SK-N-SH (cell line): ENCODE results near the gene PIGW. TPM values are rescaled to one million over a fixed set of nuclear protein-coding genes. Genes with fewer than 3 reads are reported as not detected.
A peak's percentile ranks its signal among the peaks of the same experiment; 100 is the strongest.

ENCODE experiments used
- CTCF ChIA-PET: fragments of 300-600, 350-600 bp; formaldehyde crosslinking; extraction: SDS; loops from one replicate; lab custom pipeline; 2021; lab: Yijun Ruan, JAX
- POLR2A ChIA-PET: fragments of 350-600 bp; sonication (Branson Sonifier 250); formaldehyde crosslinking; extraction: SDS; loops from one replicate; lab custom pipeline; 2020; ENCODE audit warnings: antibody characterized with exemption, inconsistent platforms; lab: Yijun Ruan, JAX
- DNase-seq: peaks from one replicate; pipeline ENCODE4 v3.0.0; 2012
- H2AFZ ChIP-seq: fragments of 200-600 bp; sonication (generic); 2 replicates; pipeline ENCODE4 v1.8.1; 2016; ENCODE audit warnings: antibody characterized with exemption, mild to moderate bottlenecking, low read depth
- H3F3A ChIP-seq: fragments of 200-600 bp; sonication (generic); replicated peaks from 2 replicates; pipeline ENCODE3; 2016; ENCODE audit warnings: antibody characterized with exemption, mild to moderate bottlenecking; ENCODE audit not compliant: insufficient read depth
- H3K27ac ChIP-seq, 2 experiments: fragments of 200-500 bp in 1 of 2; fragments of 200-600 bp in 1 of 2; sonication (Bioruptor generic) in 1 of 2; sonication (generic), shearing (Covaris generic) in 1 of 2; 2 replicates each; pipeline versions ENCODE4 v1.5.1 to v1.6.1; 2014 to 2016; ENCODE audit warnings: low read depth in 2 of 2, inconsistent platforms in 1 of 2, low read length in 1 of 2, mild to moderate bottlenecking in 1 of 2, mixed read lengths in 1 of 2
- H3K27me3 ChIP-seq: fragments of 200-600 bp; sonication (generic), shearing (Covaris generic); 2 replicates; pipeline ENCODE4 v1.6.1; 2016; ENCODE audit warnings: mixed run types; ENCODE audit not compliant: insufficient read depth
- H3K36me3 ChIP-seq, 2 experiments: fragments of 200-500 bp in 1 of 2; fragments of 200-600 bp in 1 of 2; sonication (Bioruptor generic) in 1 of 2; sonication (generic) in 1 of 2; replicated peaks in 1 of 2; 2 replicates each; pipeline versions ENCODE3 to v1.5.1; 2014 to 2016; ENCODE audit warnings: low read length in 1 of 2, mild to moderate bottlenecking in 1 of 2; ENCODE audit not compliant: insufficient read depth in 2 of 2, control insufficient read depth in 1 of 2
- H3K4me1 ChIP-seq, 2 experiments: fragments of 200-500 bp in 1 of 2; fragments of 200-600 bp in 1 of 2; sonication (Bioruptor generic) in 1 of 2; sonication (generic), shearing (Covaris generic) in 1 of 2; 2 replicates each; pipeline versions ENCODE4 v1.5.1 to v1.6.1; 2014 to 2016; ENCODE audit warnings: low read depth in 1 of 2, low read length in 1 of 2, mixed run types in 1 of 2; ENCODE audit not compliant: insufficient read depth in 2 of 2, control insufficient read depth in 1 of 2
- H3K4me2 ChIP-seq: fragments of 200-600 bp; sonication (generic), shearing (Covaris generic); 2 replicates; pipeline ENCODE4 v1.6.1; 2017; ENCODE audit warnings: mixed run types
- H3K4me3 ChIP-seq, 2 experiments: fragments of 200-500 bp in 1 of 2; fragments of 200-600 bp in 1 of 2; sonication (Bioruptor generic) in 1 of 2; sonication (generic), shearing (Covaris generic) in 1 of 2; 2 replicates each; pipeline versions ENCODE4 v1.5.1 to v1.8.1; 2014 to 2016; ENCODE audit warnings: low read depth in 2 of 2, inconsistent platforms in 1 of 2, low read length in 1 of 2, mild to moderate bottlenecking in 1 of 2, mixed read lengths in 1 of 2, moderate library complexity in 1 of 2
- H3K79me2 ChIP-seq: fragments of 200-600 bp; sonication (generic); 2 replicates; pipeline ENCODE4 v1.8.1; 2017; ENCODE audit warnings: mild to moderate bottlenecking; ENCODE audit not compliant: insufficient read depth
- H3K9ac ChIP-seq: fragments of 200-600 bp; sonication (generic); 2 replicates; pipeline ENCODE4 v1.6.1; 2017; ENCODE audit warnings: mixed run types
- H3K9me2 ChIP-seq: fragments of 200-600 bp; sonication (generic); 2 replicates; pipeline ENCODE4 v1.6.1; 2017; ENCODE audit warnings: mixed run types
- H3K9me3 ChIP-seq: fragments of 200-600 bp; sonication (generic); 2 replicates; pipeline ENCODE4 v1.6.1; 2017; ENCODE audit warnings: mixed run types, mild to moderate bottlenecking, moderate library complexity
- H4K20me1 ChIP-seq: fragments of 200-600 bp; sonication (generic); 2 replicates; pipeline ENCODE4 v1.6.1; 2017; ENCODE audit warnings: mild to moderate bottlenecking, mixed run types; ENCODE audit not compliant: insufficient read depth
- CHD2 ChIP-seq: fragments of 150-350 bp; IDR thresholded peaks from 2 replicates; pipeline ENCODE4 v1.6.1; 2018; ENCODE audit warnings: low read length; ENCODE audit not compliant: partially characterized antibody
- CTCF ChIP-seq: fragments of 200-600 bp; sonication (generic); IDR thresholded peaks from 2 replicates; pipeline ENCODE4 v1.6.1; 2017; ENCODE audit warnings: antibody characterized with exemption, mild to moderate bottlenecking, moderate library complexity
- EP300 ChIP-seq, 2 experiments: IDR thresholded peaks; 2 replicates each; pipeline versions ENCODE4 v1.4.0 to v1.6.1; 2012; ENCODE audit warnings: borderline replicate concordance in 1 of 2, low read depth in 1 of 2, low read length in 1 of 2
- EZH2phosphoT487 ChIP-seq: fragments of 200-600 bp; sonication (generic); IDR thresholded peaks from 2 replicates; pipeline ENCODE4 v1.6.1; 2017; ENCODE audit warnings: low read depth, mixed run types, mild to moderate bottlenecking, antibody characterized with exemption, moderate library complexity, borderline replicate concordance
- FOXJ3 ChIP-seq: sonication (generic); formaldehyde crosslinking; IDR thresholded peaks from 2 replicates; pipeline ENCODE4 v1.5.1; 2020; ENCODE audit warnings: mild to moderate bottlenecking, missing genetic modification reagents
- GATA2 ChIP-seq: sonication (generic); formaldehyde crosslinking; IDR thresholded peaks from 2 replicates; pipeline ENCODE4 v1.5.0; 2020; ENCODE audit warnings: mild to moderate bottlenecking, missing genetic modification reagents
- JUND ChIP-seq: IDR thresholded peaks from 2 replicates; pipeline ENCODE4 v1.4.0; 2012
- MAX ChIP-seq: IDR thresholded peaks from 2 replicates; pipeline ENCODE4 v1.4.0; 2012; ENCODE audit warnings: low read depth
- RFX5 ChIP-seq: IDR thresholded peaks from 2 replicates; pipeline ENCODE4 v1.6.1; 2012; ENCODE audit warnings: mild to moderate bottlenecking, improper control_type of control experiment, low read length
- RXRA ChIP-seq: IDR thresholded peaks from 2 replicates; pipeline ENCODE4 v1.4.0; 2012; ENCODE audit warnings: low read depth, mild to moderate bottlenecking, borderline replicate concordance
- TAF1 ChIP-seq: IDR thresholded peaks from 2 replicates; pipeline ENCODE4 v1.6.1; 2012; ENCODE audit warnings: low read depth, mild to moderate bottlenecking, low read length, moderate library complexity, borderline replicate concordance
- TCF12 ChIP-seq: IDR thresholded peaks from 2 replicates; pipeline ENCODE4 v1.4.0; 2012
- TEAD4 ChIP-seq: IDR thresholded peaks from 2 replicates; pipeline ENCODE4 v1.4.0; 2012; ENCODE audit warnings: mild to moderate bottlenecking, borderline replicate concordance; ENCODE audit not compliant: insufficient read depth
- YY1 ChIP-seq: IDR thresholded peaks from 2 replicates; pipeline ENCODE4 v1.4.0; 2012; ENCODE audit warnings: low read depth, mild to moderate bottlenecking
- ZBTB33 ChIP-seq: IDR thresholded peaks from 2 replicates; pipeline ENCODE4 v1.4.0; 2012; ENCODE audit warnings: low read depth, borderline replicate concordance
- polyA plus RNA-seq, 3 experiments: library from polyadenylated mRNA; depleted of rRNA; stranded (reverse); fragments of >200 nt; gene quantifications; 2 replicates each; pipeline ENCODE4 v1.2.3, GENCODE V29; 2012

Gene PIGW
- polyA plus RNA-seq, 1 of the 3 experiments (the other 2 are of a cell fraction) = 10.1 TPM

GRCh38 chr17:36547776-36548175 lies 13.0 kb downstream of the PIGW start:
- ChIA-PET POLR2A (no interaction called here), CTCF (interaction anchor here (1.2 to 3.0 kb wide), 2 partner anchors 13 to 14 kb away, joined by 4 to 16 read pairs; partner anchors contain the start of genes MYO19 and PIGW)
- Histone ChIP-seq H3K4me2 (peak overlapping the region; percentile 97), H3F3A (peaks cover 29% of the 10 kb centered on the region), H4K20me1 (peaks cover 69% of the 10 kb centered on the region)
- TF ChIP-seq RFX5 (no peak), FOXJ3 (CRISPR knock-in tag) (no peak), TEAD4 (no peak), MAX (no peak), TAF1 (no peak), CTCF (no peak), ZBTB33 (no peak), RXRA (no peak), TCF12 (no peak), EZH2phosphoT487 (no peak), GATA2 (CRISPR knock-in tag) (no peak), EP300 (IDR thresholded peaks at IDR 0.05; ENCODE audit: borderline replicate concordance in 1 of 2, low read depth in 1 of 2, low read length in 1 of 2) (no peak), CHD2 (no peak), YY1 (no peak), JUND (no peak)
- TF ChIP-seq, all 33 proteins: peak for 0
- Histone ChIP-seq H3K4me1 (peaks cover 4 to 9% of the 10 kb centered on the region in 2 experiments; a peak in 2 of 4 replicates), H3K9ac (peak overlapping the region; percentile 88; the same call in 1 of the 2 replicates), H3K9me2 (no peaks in the 10 kb centered on the region), H3K36me3 (peaks cover 11 to 28% of the 10 kb centered on the region in 2 experiments), H3K9me3 (no peaks in the 10 kb centered on the region), H3K79me2 (peaks cover 91% of the 10 kb centered on the region), H3K4me3 (peak overlapping the region in 1 of 2 experiments; percentile 79; a peak in 1 of 4 replicates), H3K27me3 (no peaks in the 10 kb centered on the region), H2AFZ (no peak overlapping the region), H3K27ac (0 out of 4 replicates have a peak overlapping the region, but pooled peaks of 1 of the 2 experiments have one; percentile 72)
- no peak for DNase-seq
